Lower leg skin (tissue), 3 donors: ENCODE measurements around the gene CSKMT.

Experiments used
- POLR2A ChIP-seq, 2 donors: fragments of 450-650 bp; IDR thresholded peaks; one replicate each; pipeline ENCODE4 v1.6.1; 2016 to 2017; ENCODE audit warnings: antibody characterized with exemption in 2 of 2, mild to moderate bottlenecking in 1 of 2, moderate library complexity in 1 of 2
- TF ChIP-seq, protein P1 (sequence below), 3 donors: fragments of 450-650 bp; IDR thresholded peaks; one replicate each; pipeline ENCODE4 v1.5.1; 2016; ENCODE audit warnings: antibody characterized with exemption in 3 of 3, mild to moderate bottlenecking in 3 of 3, moderate library complexity in 2 of 3

GRCh38 chr11:62627713-62628112, 37.4 kb upstream of the CSKMT start:
- TF ChIP-seq, protein P1, sequence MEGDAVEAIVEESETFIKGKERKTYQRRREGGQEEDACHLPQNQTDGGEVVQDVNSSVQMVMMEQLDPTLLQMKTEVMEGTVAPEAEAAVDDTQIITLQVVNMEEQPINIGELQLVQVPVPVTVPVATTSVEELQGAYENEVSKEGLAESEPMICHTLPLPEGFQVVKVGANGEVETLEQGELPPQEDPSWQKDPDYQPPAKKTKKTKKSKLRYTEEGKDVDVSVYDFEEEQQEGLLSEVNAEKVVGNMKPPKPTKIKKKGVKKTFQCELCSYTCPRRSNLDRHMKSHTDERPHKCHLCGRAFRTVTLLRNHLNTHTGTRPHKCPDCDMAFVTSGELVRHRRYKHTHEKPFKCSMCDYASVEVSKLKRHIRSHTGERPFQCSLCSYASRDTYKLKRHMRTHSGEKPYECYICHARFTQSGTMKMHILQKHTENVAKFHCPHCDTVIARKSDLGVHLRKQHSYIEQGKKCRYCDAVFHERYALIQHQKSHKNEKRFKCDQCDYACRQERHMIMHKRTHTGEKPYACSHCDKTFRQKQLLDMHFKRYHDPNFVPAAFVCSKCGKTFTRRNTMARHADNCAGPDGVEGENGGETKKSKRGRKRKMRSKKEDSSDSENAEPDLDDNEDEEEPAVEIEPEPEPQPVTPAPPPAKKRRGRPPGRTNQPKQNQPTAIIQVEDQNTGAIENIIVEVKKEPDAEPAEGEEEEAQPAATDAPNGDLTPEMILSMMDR (IDR thresholded peaks at IDR 0.05) = no peak
- no peak for TF ChIP-seq POLR2A (IDR thresholded peaks at IDR 0.05)
